Subcutaneous adipose tissue (tissue), 4 donors: Measurements from ENCODE around the gene COPS3. TPM values are rescaled to one million over a fixed set of nuclear protein-coding genes. Genes with fewer than 3 reads are reported as not detected.

Source experiments
- total RNA-seq, 4 donors: library from RNA; depleted of rRNA; stranded (reverse); fragments of >200 nt; gene quantifications; one replicate each; pipeline ENCODE4 v1.1.0, GENCODE V29; 2016
- TF ChIP-seq, protein P1 (sequence below): fragments of 450-650 bp; IDR thresholded peaks from one replicate; pipeline ENCODE4 v1.5.1; 2016; ENCODE audit warnings: low read depth, mild to moderate bottlenecking, control low read depth, antibody characterized with exemption, moderate library complexity

COPS3 gene
- total RNA-seq, 4 donors from 2014 or later = 43.6 to 63.8 (median 51.7) TPM

DNA sequence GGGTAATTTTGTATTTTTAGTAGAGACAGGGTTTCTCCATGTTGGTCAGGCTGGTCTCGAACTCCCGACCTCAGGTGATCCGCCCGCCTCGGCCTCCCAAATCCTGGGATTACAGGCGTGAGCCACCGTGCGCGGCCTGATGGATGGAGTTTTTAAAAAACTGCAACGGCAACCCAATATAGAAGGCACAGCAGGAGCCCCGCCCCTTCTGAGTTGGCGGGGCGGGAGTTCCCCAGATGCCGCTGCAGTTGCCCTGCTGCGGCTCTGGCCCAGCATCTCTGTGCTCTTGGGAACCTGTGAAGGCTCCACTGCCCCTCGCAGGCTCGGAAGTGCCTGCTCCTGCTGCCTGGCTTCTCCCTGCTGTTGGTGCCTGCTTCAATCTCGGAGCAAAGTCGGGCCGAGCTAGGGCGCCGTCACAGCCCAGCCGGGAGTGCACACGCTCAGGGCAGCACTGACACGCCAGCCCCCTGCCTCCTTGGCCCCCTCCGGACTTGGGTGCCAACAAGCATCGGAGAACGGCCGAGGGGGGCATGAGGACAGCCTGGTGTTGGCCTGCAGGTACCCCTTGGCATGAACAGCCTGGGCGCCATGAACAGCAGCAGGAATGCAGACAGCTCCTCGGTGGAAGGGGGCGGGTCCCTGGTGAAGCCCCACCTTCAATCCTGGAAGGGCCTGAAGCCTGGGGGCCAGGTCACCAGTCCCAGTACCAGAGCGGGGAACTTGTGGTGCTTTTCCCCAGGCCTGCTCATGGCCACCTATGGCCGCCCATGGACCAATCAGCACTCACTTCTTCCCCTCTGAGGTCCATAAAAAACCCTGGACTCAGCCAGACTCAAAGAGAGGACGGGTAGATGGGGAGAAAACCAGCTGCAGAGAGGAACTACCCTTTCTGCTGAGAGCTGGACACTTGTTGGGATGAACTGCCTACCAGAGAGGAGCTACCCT, 19.9 kb upstream of the COPS3 start:
- TF ChIP-seq, protein P1, sequence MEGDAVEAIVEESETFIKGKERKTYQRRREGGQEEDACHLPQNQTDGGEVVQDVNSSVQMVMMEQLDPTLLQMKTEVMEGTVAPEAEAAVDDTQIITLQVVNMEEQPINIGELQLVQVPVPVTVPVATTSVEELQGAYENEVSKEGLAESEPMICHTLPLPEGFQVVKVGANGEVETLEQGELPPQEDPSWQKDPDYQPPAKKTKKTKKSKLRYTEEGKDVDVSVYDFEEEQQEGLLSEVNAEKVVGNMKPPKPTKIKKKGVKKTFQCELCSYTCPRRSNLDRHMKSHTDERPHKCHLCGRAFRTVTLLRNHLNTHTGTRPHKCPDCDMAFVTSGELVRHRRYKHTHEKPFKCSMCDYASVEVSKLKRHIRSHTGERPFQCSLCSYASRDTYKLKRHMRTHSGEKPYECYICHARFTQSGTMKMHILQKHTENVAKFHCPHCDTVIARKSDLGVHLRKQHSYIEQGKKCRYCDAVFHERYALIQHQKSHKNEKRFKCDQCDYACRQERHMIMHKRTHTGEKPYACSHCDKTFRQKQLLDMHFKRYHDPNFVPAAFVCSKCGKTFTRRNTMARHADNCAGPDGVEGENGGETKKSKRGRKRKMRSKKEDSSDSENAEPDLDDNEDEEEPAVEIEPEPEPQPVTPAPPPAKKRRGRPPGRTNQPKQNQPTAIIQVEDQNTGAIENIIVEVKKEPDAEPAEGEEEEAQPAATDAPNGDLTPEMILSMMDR = no peak

DNA sequence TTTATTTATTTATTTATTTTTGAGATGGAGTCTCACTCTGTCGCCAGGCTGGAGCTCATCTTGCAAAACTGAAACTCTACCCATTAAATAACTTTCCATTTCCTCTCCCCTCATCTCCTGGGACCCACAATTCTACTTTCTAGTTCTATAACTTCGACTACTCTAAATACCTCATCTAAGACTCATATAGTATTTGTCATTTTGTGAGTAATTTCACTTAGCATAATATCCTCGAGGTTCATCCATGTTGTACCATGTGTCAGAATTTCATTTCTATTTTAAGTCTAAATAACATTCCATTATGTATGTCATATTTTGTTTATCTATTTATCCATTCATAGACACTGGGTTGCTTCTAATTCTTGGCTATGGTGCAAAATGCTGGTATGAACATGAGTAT, 17.1 kb upstream of the COPS3 start:
- TF ChIP-seq, protein P1 = no peak

DNA sequence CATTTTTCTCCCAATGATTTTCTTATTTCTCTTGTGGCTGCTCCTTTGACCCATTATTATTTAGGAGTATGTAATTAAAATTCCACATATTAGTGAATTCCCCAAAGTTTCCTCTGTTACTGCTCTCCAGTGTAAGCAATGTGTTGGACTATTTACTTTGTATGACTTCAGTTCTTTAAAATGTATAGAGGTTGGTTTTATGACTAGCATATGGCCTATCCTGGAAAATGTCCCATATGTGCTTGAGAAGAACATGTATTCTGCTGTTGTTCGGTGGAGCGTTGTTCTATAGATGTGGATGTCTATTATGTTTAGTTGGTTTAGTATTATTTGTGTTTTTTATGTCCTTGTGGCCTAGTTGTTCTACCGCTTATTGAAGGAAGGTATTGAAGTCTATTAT, 16.2 kb upstream of the COPS3 start:
- TF ChIP-seq, protein P1 = no peak

DNA sequence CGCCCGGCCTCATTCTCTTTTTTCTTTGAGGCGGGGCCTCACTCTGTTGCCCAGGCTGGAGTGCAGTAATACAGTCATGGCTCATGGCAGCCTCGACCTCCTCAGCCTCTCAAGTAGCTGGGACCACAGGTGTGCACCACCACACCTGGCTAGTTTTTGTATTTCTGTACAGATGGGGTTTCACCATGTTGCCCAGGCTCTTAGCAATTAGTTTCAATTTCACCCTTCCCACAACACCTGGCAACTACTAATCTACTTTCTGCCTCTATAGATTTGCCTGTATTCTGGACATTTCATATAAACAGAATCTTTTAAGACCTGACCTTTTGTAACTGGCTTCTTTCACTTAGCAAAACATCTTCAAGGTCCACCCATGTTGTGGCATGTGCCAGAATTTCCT, 14.1 kb upstream of the COPS3 start:
- TF ChIP-seq, protein P1 = no peak

DNA sequence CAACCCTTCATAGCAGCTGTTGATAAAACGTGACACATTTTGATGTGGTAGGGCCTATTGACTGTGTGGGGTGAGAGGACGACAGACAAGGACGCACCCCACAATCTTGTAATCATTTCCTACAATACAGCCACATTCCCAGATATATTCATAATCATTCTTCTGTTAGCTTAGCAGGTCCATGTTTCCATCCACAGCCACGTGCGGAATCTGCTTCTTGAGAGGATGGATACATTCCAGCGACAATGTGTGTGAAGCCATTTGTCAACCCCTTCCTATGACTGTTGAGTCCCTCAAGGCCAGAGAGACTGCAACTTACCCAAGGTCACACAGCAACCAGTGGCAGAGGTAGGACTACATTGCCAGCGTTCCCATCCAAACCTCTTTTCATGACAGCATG, 8.7 kb upstream of the COPS3 start:
- TF ChIP-seq, protein P1 = no peak

DNA sequence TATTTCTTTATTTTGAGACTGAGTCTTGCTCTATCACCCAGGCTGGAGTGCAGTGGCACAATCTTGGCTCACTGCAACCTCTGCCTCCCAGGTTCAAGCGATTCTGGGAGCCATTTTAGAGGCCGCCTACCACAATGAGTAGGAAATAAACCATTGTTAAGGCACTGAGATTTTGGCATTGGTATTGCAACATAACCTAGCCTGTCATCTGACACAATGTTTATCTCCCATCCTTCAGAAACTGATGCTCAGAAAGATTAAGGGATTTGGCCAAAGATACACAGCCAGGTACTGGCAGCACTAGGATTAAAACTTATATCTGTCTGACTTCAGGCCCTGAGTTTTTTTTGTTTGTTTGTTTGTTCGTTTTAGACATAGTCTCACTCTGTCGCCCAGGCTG, 8.0 kb upstream of the COPS3 start:
- TF ChIP-seq, protein P1 = no peak

DNA sequence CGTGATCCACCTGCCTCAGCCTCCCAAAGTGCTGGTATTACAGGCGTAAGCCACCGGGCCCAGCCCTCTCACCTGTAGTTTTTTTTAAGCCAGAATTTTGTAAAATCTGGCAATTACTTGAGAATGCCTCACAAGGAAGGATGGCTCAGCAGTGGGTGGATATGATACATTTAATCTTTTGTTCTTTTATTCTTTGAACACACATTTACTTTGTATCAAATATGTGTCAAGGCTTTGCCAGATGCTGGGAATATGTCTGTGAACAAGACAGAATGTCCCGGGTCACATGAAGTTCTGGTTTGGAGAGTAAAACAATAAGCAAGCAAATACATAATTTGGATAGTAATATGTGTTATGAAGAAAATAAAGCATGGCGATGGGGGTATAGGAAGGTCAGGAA, 4.9 kb upstream of the COPS3 start:
- TF ChIP-seq, protein P1 = no peak
